HCT116 (cell line): ENCODE measurements around the gene IL20. TPM values are rescaled to one million over a fixed set of nuclear protein-coding genes. Genes with fewer than 3 reads are reported as not detected.

Experiments used
- ATAC-seq: fragments of 200-7000 bp; cut with Tn5 transposase; 2 replicates; pipeline ENCODE4 v1.9.1; 2020; ENCODE audit warnings: mild to moderate bottlenecking, moderate library complexity
- BruUV-seq: library from RNA; stranded (reverse); fragments of 400-500 nt; replicated peaks from 2 replicates; lab custom pipeline; 2021; lab: Mats Ljungman, UMichigan
- CTCF ChIA-PET: fragments of 300-600 bp; sonication (Branson Sonifier 250); formaldehyde crosslinking; loops from one replicate; lab custom pipeline; 2021; ENCODE audit warnings: antibody characterized with exemption; lab: Charles Lee
- POLR2A ChIA-PET: fragments of 300-600, 350-600 bp; sonication (Branson Sonifier 250); formaldehyde crosslinking; loops from one replicate; lab custom pipeline; 2021; ENCODE audit warnings: antibody characterized with exemption; lab: Charles Lee
- RAD21 ChIA-PET, 2 experiments: fragments of 300-600 bp; sonication (Branson Sonifier 250); formaldehyde crosslinking; loops; one replicate each; lab custom pipeline; 2023; ENCODE audit warnings: low total read pairs in 2 of 2; ENCODE audit not compliant: uncharacterized antibody in 2 of 2, unreplicated experiment in 2 of 2, low non-redundant PET in 1 of 2; lab: Charles Lee
- DNase-seq: peaks from one replicate; pipeline ENCODE4 v3.0.0-alpha.2; 2010; ENCODE audit warnings: low read depth, low spot score
- H2AFZ ChIP-seq: fragments of 200-600 bp; shearing (Covaris generic), sonication (generic); 2 replicates; pipeline ENCODE4 v1.6.1; 2017; ENCODE audit warnings: low read depth, mixed run types, mixed read lengths, antibody characterized with exemption, low read length; ENCODE audit not compliant: poor library complexity, severe bottlenecking
- H3K27ac ChIP-seq: 2 replicates; pipeline ENCODE4 v1.5.1; 2012; ENCODE audit warnings: low read depth, low read length
- H3K27me3 ChIP-seq: fragments of 200-600 bp; sonication (generic); 2 replicates; pipeline ENCODE4 v1.6.1; 2016; ENCODE audit warnings: mixed run types, low read length, mixed read lengths; ENCODE audit not compliant: insufficient read depth
- H3K36me3 ChIP-seq, 2 experiments: fragments of 200-500 bp in 1 of 2; fragments of 200-600 bp in 1 of 2; sonication (Bioruptor generic) in 1 of 2; sonication (generic) in 1 of 2; 2 replicates each; pipeline versions ENCODE4 v1.5.1 to v1.6.1; 2014 to 2016; ENCODE audit warnings: low read length in 2 of 2, inconsistent platforms in 1 of 2, mixed read lengths in 1 of 2, mixed run types in 1 of 2; ENCODE audit not compliant: insufficient read depth in 2 of 2, control insufficient read depth in 1 of 2
- H3K4me1 ChIP-seq, 2 experiments: fragments of 200-600 bp in 1 of 2; sonication (generic) in 1 of 2; 2 replicates each; pipeline versions ENCODE4 v1.5.1 to v1.6.1; 2012 to 2017; ENCODE audit warnings: low read length in 2 of 2, inconsistent platforms in 1 of 2, mild to moderate bottlenecking in 1 of 2, mixed read lengths in 1 of 2, mixed run types in 1 of 2, moderate library complexity in 1 of 2; ENCODE audit not compliant: insufficient read depth in 2 of 2, control insufficient read depth in 1 of 2
- H3K4me2 ChIP-seq: fragments of 200-600 bp; sonication (generic); 2 replicates; pipeline ENCODE4 v1.6.1; 2017; ENCODE audit warnings: mixed run types, low read length, mixed read lengths
- H3K4me3 ChIP-seq, 2 experiments: fragments of 200-600 bp in 1 of 2; sonication (generic) in 1 of 2; replicated peaks in 1 of 2; 2 replicates each; pipeline ENCODE4 v1.5.1; 2011 to 2016; ENCODE audit warnings: low read length in 2 of 2, control low read depth in 1 of 2, low read depth in 1 of 2, mild to moderate bottlenecking in 1 of 2, mixed read lengths in 1 of 2, mixed run types in 1 of 2
- H3K79me2 ChIP-seq: fragments of 200-600 bp; sonication (generic); 2 replicates; pipeline ENCODE4 v1.6.1; 2017; ENCODE audit warnings: mild to moderate bottlenecking, mixed run types, low read length, moderate library complexity, mixed read lengths; ENCODE audit not compliant: insufficient read depth
- H3K9ac ChIP-seq: fragments of 200-600 bp; sonication (generic); 2 replicates; pipeline ENCODE4 v1.6.1; 2016; ENCODE audit warnings: low read length, mixed read lengths
- H3K9me2 ChIP-seq: fragments of 200-600 bp; sonication (generic), shearing (Covaris generic); 2 replicates; pipeline ENCODE4 v1.6.1; 2017; ENCODE audit warnings: mixed run types, mild to moderate bottlenecking, moderate library complexity; ENCODE audit not compliant: insufficient read depth
- H3K9me3 ChIP-seq, 2 experiments: fragments of 200-500 bp in 1 of 2; fragments of 200-600 bp in 1 of 2; sonication (Bioruptor generic) in 1 of 2; sonication (generic) in 1 of 2; 2 replicates each; pipeline ENCODE4 v1.6.1; 2014 to 2017; ENCODE audit warnings: low read length in 2 of 2, mixed read lengths in 2 of 2, inconsistent platforms in 1 of 2, low read depth in 1 of 2, mild to moderate bottlenecking in 1 of 2, mixed run types in 1 of 2, moderate library complexity in 1 of 2; ENCODE audit not compliant: control insufficient read depth in 1 of 2, insufficient read depth in 1 of 2
- H4K20me1 ChIP-seq: fragments of 200-600 bp; sonication (generic), shearing (Covaris generic); 2 replicates; pipeline ENCODE4 v1.6.1; 2017; ENCODE audit warnings: mixed run types, mild to moderate bottlenecking, moderate library complexity; ENCODE audit not compliant: insufficient read depth
- CEBPB ChIP-seq: IDR thresholded peaks from 2 replicates; pipeline ENCODE4 v1.6.1; 2012; ENCODE audit warnings: low read depth
- EZH2 ChIP-seq: fragments of 200-600 bp; sonication (generic); IDR thresholded peaks from 2 replicates; pipeline ENCODE4 v1.6.1; 2017; ENCODE audit warnings: antibody characterized with exemption, mixed run types
- EZH2phosphoT487 ChIP-seq: fragments of 200-600 bp; IDR thresholded peaks from 2 replicates; pipeline ENCODE4 v1.6.1; 2018; ENCODE audit warnings: antibody characterized with exemption, borderline replicate concordance
- MAX ChIP-seq: IDR thresholded peaks from 2 replicates; pipeline ENCODE4 v1.6.1; 2012
- POLR2AphosphoS5 ChIP-seq: IDR thresholded peaks from 2 replicates; pipeline ENCODE4 v1.6.1; 2011; ENCODE audit warnings: mild to moderate bottlenecking, low read depth, low read length, moderate library complexity
- ZNF274 ChIP-seq: fragments of 200-500 bp; sonication (Bioruptor generic); IDR thresholded peaks from 2 replicates; pipeline ENCODE4 v1.6.1; 2014; ENCODE audit warnings: mild to moderate bottlenecking, low read depth, low read length, inconsistent platforms
- intact Hi-C: fragments of 100-400 bp; cut with micrococcal nuclease; formaldehyde crosslinking; loops from 2 replicates; pipeline ENCODE4 v1.10.0; 2022
- total RNA-seq: library from RNA; stranded (reverse); gene quantifications from one replicate; pipeline ENCODE4 v1.2.1, GENCODE V29; 2021; ENCODE audit not compliant: unreplicated experiment

IL20 gene
- total RNA-seq, 1 experiment from 2014 or later = not detected

- Histone ChIP-seq H4K20me1 (no peaks in the 10 kb centered on the region), H3K9ac (no peak overlapping the region), H3K4me3 (no peak overlapping the region), H3K9me3 (no peaks in the 10 kb centered on the region; a peak in 1 of 4 replicates), H3K4me2 (no peak overlapping the region), H3K27me3 (no peaks in the 10 kb centered on the region), H2AFZ (no peak overlapping the region), H3K4me1 (no peaks in the 10 kb centered on the region), H3K36me3 (no peaks in the 10 kb centered on the region), H3K79me2 (no peaks in the 10 kb centered on the region), H3K27ac (no peak overlapping the region), H3K9me2 (no peaks in the 10 kb centered on the region)
- ChIA-PET RAD21 (no interaction called here), POLR2A (no interaction called here), CTCF (interaction anchor here (0.7 to 1.9 kb wide), 3 partner anchors 11 to 28 kb away, joined by 3 to 6 read pairs (median 3); no protein-coding TSS in a partner anchor)
- ATAC-seq (no peak), DNase-seq (no peak)
- intact Hi-C loops = no loop called here
- no TSS peak for BruUV-seq
- TF ChIP-seq MAX (no peak), POLR2AphosphoS5 (no peak)
- TF ChIP-seq, all 23 proteins: peak for 0
Observed at GRCh38 chr1:206883876-206884275, 18.5 kb downstream of the IL20 start.

GRCh38 chr1:206885341-206886060 lies 20.1 kb downstream of the IL20 start:
- Histone ChIP-seq H3K4me3 (no peak overlapping the region), H3K9ac (no peak overlapping the region), H3K79me2 (no peaks in the 10 kb centered on the region), H3K9me2 (no peaks in the 10 kb centered on the region), H2AFZ (no peak overlapping the region), H3K9me3 (no peaks in the 10 kb centered on the region), H3K27ac (no peak overlapping the region), H3K27me3 (no peaks in the 10 kb centered on the region), H3K4me2 (no peak overlapping the region), H3K4me1 (no peaks in the 10 kb centered on the region), H4K20me1 (no peaks in the 10 kb centered on the region), H3K36me3 (no peaks in the 10 kb centered on the region)
- intact Hi-C loops = no loop called here
- no TSS peak for BruUV-seq
- no peak for TF ChIP-seq EZH2phosphoT487
- TF ChIP-seq CEBPB = no peak
- TF ChIP-seq POLR2AphosphoS5 = no peak
- no peak for TF ChIP-seq ZNF274
- TF ChIP-seq EZH2 = no peak
- CTCF ChIA-PET = no interaction called here
- DNase-seq = no peak
- no peak for ATAC-seq
- POLR2A ChIA-PET = no interaction called here
- RAD21 ChIA-PET = no interaction called here
